BJ (cell line): ENCODE data around the gene MYO7A. TPM values are rescaled to one million over a fixed set of nuclear protein-coding genes. Genes with fewer than 3 reads are reported as not detected.

ENCODE experiments used
- CTCF ChIA-PET: fragments of 350-600 bp; formaldehyde crosslinking; extraction: SDS; loops from one replicate; lab custom pipeline; 2021; ENCODE audit warnings: antibody characterized with exemption, inconsistent platforms; lab: Yijun Ruan, JAX
- POLR2A ChIA-PET: fragments of 300-600 bp; sonication (Branson Sonifier 250); formaldehyde crosslinking; extraction: SDS; loops from one replicate; lab custom pipeline; 2021; ENCODE audit warnings: antibody characterized with exemption; lab: Charles Lee
- DNase-seq: peaks from one replicate; pipeline ENCODE4 v3.0.0-alpha.2; 2011; ENCODE audit warnings: low read depth
- H3K27me3 ChIP-seq: 2 replicates; pipeline ENCODE4 v1.6.0; 2011; ENCODE audit warnings: low read length; ENCODE audit not compliant: control insufficient read depth, insufficient read depth
- H3K36me3 ChIP-seq: 2 replicates; pipeline ENCODE4 v1.5.1; 2011; ENCODE audit warnings: low read length; ENCODE audit not compliant: control insufficient read depth, insufficient read depth
- H3K4me3 ChIP-seq: 2 replicates; pipeline ENCODE4 v1.5.1; 2011; ENCODE audit warnings: low read depth, mild to moderate bottlenecking, control low read depth, low read length
- CTCF ChIP-seq: IDR thresholded peaks from 2 replicates; pipeline ENCODE4 v1.5.1; 2011; ENCODE audit warnings: low read depth, mild to moderate bottlenecking, control low read depth, inconsistent platforms, low read length, moderate library complexity; ENCODE audit not compliant: insufficient read depth
- polyA plus RNA-seq: library from polyadenylated mRNA; depleted of rRNA; stranded (reverse); fragments of >200 nt; gene quantifications from 2 replicates; pipeline ENCODE4 v1.2.3, GENCODE V29; 2011

MYO7A gene
- polyA plus RNA-seq, 1 experiment, result 0.01 TPM

GRCh38 chr11:77141475-77141874, 13.4 kb downstream of the MYO7A start:
- DNase-seq, result no peak
- no peak for TF ChIP-seq CTCF
- Histone ChIP-seq H3K36me3 (no peaks in the 10 kb centered on the region), H3K27me3 (peaks cover 6% of the 10 kb centered on the region), H3K4me3 (no peak overlapping the region)
- ChIA-PET CTCF (interaction anchor here (2.8 to 3.2 kb wide), 2 partner anchors 15 to 46 kb away, joined by 9 to 30 read pairs; partner anchors contain the start of gene MYO7A), POLR2A (no interaction called here)

GRCh38 chr11:77142091-77142975, 14.3 kb downstream of the MYO7A start:
- POLR2A ChIA-PET, result no interaction called here
- Histone ChIP-seq H3K27me3 (peaks cover 13% of the 10 kb centered on the region), H3K36me3 (no peaks in the 10 kb centered on the region), H3K4me3 (no peak overlapping the region)
- CTCF ChIA-PET, result interaction anchor here (1.2 to 2.8 kb wide), 3 partner anchors 15 to 47 kb away, joined by 3 to 9 read pairs (median 6); partner anchors contain the start of gene MYO7A
- DNase-seq, result no peak
- TF ChIP-seq CTCF, result no peak

- peaks cover 16% of the 10 kb centered on the region for H3K27me3 ChIP-seq
- no peak for DNase-seq
- no peaks in the 10 kb centered on the region for H3K36me3 ChIP-seq
- no peak for TF ChIP-seq CTCF
- ChIA-PET POLR2A (interaction anchor here (0.5 kb wide), 1 partner anchor 9 kb away, joined by 17 read pairs; no protein-coding TSS in a partner anchor), CTCF (interaction anchor here (1.2 to 4.1 kb wide), 3 partner anchors 16 to 46 kb away, joined by 3 to 24 read pairs (median 6); partner anchors contain the start of gene MYO7A)
- H3K4me3 ChIP-seq, result no peak overlapping the region
Observed at GRCh38 chr11:77143405-77144020, 15.5 kb downstream of the MYO7A start.

GRCh38 chr11:77144196-77144856, 16.3 kb downstream of the MYO7A start:
- no peak for DNase-seq
- Histone ChIP-seq H3K27me3 (peaks cover 16% of the 10 kb centered on the region), H3K4me3 (no peak overlapping the region), H3K36me3 (no peaks in the 10 kb centered on the region)
- TF ChIP-seq CTCF, result no peak
- ChIA-PET CTCF (interaction anchor here (4.1 kb wide), 1 partner anchor 17 kb away, joined by 24 read pairs; the partner anchor contains the start of gene MYO7A), POLR2A (no interaction called here)
